NCI-H1930 (cell line): ENCODE data around the gene RAB11FIP5.
A peak's percentile ranks its signal among the peaks of the same experiment; 100 is the strongest.
"Not testable (repeated sequence)": the region's sequence is repeated elsewhere in the genome, so short reads cannot be mapped to it uniquely, and the experiment has no call there.

Source experiments
- DNase-seq, 2 experiments: peaks; one replicate each; lab custom pipeline; 2025; lab: John Stamatoyannopoulos, UW

Gene RAB11FIP5, protein sequence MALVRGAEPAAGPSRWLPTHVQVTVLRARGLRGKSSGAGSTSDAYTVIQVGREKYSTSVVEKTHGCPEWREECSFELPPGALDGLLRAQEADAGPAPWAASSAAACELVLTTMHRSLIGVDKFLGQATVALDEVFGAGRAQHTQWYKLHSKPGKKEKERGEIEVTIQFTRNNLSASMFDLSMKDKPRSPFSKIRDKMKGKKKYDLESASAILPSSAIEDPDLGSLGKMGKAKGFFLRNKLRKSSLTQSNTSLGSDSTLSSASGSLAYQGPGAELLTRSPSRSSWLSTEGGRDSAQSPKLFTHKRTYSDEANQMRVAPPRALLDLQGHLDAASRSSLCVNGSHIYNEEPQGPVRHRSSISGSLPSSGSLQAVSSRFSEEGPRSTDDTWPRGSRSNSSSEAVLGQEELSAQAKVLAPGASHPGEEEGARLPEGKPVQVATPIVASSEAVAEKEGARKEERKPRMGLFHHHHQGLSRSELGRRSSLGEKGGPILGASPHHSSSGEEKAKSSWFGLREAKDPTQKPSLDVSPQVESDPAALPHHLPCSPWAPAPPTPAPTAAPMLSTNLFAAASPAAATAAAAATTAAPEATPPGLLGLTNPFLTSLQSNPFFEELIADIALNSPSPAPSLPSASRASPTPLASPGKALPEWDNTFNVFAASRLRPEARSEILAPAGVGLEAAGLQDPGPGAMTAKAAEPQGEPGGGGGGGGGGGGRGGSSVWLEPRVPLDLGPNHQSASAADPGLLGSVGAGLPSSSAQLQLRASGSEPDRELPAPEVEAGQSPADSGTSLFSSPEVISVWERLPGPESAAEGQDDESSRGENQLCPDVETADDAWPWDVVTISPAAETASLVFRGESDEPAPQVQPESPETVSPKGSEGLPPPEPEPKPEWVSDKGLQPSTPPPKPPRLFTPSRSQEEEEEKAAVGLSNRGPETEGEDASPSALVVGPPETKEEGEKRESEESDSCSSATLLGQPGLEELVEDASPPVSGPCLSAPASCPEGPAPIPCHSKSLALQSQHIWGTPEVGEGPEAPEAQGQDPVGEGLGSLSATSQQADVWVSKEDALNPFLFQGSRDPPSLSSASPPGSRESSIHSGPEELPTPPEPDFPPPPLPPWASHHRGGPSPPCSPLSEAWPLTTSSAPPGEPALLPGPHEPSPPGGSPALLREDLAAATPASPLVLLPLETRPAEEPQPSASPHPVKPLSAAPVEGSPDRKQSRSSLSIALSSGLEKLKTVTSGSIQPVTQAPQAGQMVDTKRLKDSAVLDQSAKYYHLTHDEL (N-terminal part only)

DNA sequence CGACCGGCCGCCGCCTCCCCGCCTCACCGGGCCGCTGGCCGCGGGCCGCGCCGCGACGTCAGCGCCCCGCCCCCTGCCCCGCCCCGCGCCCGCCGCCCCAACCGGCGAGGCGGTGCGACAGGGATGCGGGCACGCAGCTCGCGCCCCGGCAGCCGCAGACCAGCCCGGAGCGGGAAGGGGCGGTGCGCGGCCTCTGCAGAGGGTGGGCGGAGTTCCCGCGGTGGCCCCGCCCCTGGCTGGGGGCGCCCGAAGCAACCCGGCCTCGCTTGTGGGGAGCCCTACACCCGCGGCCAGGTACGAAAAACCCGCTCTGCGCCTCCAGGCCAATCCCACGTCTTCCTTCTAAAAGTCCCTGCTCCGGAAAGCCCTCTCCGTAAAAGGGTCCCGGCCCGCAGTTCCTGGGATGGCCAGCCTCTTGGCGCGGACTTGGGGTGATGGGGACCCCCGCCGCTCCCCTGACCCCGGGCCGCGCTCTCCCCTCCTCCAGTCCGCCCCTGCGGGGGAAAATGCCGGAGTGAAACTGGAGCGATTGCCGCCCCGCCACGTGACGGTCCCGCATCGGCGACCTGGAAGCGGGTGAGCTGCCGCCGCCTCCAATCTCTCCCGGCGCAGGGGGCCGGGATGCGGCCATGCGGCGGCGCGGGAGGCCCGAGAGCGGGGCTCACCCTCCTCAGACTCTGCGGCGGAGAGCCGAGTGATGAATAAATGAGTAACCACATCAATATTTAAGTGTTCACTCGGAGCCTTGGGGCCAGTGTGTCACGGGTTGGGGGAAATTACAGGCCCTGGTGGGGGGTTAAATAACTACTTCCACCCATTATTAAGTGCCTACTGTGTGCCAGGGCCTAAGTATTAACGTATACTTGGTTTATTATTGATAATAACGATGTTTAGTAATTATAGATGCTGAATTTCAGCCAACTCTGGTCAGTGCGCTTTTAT is at the start of gene RAB11FIP5:
Gene RAB11FIP5, minus strand, starts transcription at position 36 of the 942 bp plus-strand sequence. CDS start 171 bp downstream, outside the sequence.
- DNase-seq = peak; percentile 68 to 75

DNA sequence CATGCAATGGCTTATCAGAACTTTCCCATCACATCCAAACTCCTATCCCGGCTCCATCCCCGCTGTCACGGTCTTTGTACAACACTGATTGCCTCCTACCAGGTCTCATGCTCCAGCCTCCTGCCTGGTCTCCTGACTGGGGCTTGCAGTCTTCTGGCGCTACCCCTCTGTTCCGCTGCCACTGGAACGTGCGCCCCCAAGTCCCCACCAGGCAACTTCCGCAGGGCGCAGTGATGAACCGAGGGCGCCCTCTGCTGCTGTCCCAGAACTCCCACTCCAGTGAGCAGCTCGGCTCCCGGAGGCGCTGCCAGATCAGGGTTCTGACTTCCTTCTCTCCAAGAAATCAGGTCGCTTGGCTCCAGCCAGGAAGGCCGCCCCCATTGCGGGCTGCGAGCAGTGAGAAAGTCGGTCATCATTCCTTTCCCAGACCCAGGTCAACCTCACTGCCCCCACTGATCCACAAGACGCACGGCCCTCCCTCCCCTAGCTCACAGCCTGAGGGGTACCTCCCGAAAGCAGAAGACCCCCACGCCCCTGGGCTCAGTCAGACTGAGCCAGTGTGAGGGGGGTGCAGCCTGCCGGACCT is 43.9 kb upstream of the RAB11FIP5 start:
- DNase-seq = peak in 1 of 2 experiments; percentile 14

DNA sequence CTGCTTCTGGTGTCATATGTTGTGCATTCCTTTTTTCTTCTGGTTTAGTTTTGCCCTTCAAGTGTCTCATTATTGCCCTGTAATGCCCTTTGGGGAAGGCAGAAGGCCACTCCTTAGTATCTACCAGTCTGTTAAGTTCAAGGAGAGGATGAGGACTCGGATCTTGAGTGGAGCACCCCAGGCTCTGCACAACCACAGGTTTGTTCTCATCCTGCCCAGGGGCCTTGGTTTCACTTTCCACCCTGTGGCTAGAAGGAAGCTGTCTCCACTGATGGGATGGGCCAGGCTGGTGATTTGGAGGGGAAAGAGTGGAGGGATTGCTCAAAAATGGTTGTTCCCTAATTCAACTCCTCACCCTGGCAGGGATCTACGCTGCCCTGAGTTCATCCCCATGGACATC is 30.2 kb upstream of the RAB11FIP5 start:
- no peak for DNase-seq

DNA sequence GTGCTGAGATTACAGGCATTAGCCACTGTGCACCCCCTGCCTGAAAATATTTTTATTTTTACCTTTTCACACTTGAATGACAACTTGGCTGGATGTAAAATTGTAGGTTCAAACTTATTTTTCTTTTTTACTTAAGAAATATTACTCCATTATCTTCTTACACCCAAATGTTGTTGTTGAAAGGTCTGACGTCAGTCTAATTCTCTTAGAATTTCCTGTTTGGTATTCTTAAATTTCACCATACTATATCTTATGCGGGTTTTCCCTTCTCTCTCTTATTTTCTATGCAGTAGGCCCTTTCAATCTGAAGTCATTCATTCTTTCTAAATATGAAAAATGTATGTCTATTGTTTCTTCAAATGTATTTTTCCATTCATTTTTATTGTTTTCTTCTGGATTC is 29.1 kb upstream of the RAB11FIP5 start:
- DNase-seq = no peak

DNA sequence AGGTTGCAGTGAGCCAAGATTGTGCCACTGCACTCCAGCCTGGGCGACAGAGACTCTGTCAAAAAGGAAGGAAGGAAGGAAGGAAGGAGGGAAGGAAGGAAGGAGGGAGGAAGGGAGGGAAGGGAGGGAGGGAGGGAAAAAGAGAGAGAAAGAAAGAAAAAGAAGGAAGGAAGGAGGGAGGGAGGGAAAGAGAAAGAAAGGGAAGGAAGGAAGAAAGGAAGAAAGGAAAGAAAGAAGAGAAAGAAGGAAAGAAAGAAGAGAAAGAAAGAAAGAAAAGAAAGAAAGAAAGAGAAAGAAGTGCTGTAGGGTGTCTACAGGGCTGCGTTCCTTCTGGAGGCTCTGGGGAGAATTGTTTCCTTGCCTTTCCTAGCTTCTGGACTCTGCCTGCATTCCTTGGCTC is 22.5 kb upstream of the RAB11FIP5 start:
- no peak for DNase-seq

DNA sequence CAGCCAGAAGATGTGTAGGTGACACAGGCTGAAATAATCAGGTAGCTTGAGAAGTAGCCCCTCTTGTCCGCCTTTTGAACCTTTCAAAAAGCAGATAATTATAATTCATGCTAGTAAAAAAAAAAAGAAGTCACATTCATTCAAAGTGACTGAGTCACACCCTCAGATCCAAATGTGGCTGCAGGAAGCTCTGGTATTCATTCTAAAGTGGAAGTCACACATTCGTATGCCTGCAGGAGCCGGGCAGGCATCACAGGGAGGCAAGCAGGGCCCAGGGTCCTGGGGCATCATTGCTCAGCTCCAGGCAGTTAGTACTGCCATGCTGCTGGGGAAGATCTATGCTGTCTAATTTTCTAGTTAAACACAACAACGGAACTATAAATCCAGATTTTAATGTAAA is 21.7 kb upstream of the RAB11FIP5 start:
- DNase-seq = no peak

DNA sequence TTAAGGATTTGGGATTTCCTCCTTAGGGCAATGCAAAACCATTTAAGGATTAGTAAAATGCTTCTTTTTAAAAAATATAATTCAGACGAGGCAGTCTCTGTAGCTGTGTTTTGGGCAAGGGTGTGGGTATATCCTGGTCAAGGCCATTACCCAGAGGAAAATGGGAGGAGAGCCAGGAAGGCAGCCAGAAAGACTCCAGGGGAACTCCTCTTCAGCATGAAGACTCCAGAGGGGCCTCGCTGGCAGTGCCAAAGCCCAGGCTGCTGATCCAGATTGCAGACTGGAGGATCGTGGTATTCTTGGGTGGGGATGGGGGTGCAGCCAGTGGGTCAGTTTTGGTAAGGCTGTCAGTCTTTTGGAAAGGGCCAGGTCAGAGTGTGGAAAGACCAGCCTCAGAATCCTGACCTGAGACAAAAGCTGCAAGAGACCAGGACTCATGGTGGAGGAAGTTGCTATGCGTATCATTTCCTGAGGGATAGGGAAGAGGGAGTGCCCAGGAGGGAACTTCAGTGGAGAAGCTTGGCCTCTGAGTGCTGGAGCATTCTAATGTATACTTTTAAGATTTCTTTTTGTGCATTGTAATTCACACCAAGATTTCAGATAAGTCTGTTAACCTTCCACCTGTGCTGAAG is 20.9 kb upstream of the RAB11FIP5 start:
- no peak for DNase-seq

DNA sequence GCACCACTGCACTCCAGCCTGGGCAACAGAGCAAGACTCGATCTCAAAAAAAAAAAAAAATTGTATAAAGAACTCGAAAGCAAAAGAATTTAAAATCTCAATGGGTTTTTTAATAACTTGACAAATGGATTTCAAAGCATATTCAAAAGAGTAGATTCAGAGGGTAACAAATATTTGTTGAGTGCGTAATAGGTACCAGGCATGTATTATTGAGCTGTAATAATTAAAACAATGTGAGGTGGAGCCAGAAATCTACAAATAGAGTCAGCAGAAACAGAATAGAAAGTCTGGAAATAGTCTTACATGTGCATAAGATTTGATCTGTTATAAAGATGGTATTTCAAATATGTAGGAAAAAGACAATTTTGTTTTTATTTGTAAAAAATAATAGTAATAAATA is 19.1 kb upstream of the RAB11FIP5 start:
- no peak for DNase-seq

DNA sequence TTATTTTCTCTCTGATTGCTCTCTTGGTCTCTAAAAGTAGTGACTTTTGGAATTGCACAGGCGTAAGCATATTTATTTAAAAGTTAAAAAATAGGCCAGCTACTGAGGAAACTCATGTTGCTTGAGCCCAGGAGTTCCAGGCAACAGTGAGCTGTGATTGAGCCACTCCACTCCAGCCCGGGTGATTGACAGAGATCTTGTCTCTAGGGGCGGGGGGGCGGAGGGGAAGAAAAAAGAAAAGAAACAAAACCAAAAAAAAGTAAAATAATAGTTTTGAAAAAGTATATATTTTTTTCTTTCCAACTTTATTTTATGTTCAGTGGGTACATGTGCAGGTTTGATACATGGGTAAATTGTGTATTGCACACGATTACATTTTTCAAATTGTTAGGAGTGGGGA is 18.0 kb upstream of the RAB11FIP5 start:
- DNase-seq = no peak

DNA sequence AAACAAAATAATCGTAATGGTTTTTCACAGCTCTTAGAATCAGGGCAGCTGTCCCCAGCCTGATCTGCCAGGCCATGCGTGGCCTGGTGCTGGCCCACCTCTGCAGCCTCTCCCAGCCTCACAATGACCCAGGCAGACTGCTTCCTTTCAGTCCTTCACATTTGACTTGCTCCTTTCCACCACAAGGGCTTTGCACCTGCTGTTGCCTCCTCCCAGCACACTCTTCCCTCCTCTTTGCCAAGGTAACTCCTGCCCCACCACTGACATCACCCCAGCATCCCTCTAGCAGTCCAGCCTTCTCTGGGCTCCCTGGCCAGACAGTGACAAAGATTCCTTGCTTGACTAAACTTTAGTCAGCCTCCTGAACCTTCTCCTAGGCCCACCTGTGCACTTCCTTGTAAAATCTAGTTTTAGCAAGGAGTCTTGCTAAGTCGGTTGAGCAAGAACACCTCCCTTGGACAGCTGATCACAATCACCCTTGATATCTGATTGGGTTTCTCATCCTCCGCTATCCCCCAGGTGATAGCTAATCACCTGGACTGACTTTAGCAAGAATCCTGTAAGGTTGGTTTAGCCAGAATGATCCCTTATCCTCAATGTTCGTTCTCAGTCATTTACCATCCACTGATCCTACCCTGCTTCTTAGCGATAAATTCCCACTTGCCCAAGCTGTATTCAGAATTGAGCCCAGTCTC is 16.2 kb upstream of the RAB11FIP5 start:
- no peak for DNase-seq

DNA sequence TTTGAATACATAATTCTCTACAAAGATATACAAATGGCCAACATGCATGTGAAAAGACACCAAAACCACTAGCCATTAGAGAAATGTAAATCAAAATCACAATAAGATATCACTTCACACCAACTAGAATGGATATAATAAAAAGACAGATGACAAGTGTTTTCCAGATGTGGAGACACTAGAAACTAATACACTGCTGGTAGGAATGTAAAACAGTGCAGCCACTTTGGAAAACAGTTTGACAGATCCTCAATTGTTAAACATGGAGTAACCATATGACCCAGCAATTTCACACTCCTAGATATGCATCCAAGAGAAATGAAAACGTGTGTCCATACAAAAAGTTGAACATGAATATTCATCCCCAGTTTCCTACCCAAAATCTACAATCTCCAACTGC is 9.8 kb upstream of the RAB11FIP5 start:
- DNase-seq = no peak

DNA sequence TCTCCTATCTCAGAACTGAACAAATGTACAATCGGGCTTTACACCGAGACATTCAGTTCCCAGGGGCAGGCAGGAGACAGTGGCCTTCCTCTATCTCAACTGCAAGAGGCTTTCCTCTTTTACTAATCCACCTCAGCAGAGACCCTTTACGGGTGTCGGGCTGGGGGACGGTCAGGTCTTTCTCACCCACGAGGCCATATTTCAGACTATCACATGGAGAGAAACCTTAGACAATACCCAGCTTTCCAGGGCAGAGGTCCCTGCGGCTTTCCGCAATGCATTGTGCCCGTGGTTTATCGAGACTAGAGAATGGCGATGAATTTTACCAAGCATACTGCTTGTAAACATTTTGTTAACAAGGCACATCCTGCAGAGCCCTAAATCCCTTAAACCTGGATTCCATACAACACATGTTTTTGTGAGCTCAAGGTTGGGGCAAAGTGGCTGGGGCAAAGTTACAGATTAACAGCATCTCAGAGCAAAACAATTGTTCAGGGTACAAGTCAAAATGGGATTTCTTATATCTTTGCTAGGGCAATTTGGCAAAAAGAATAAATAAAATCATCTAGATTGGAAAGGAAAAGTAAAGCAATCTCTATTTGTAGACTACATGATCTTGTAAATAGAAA is 7.0 kb upstream of the RAB11FIP5 start:
- not testable (repeated sequence) for DNase-seq

DNA sequence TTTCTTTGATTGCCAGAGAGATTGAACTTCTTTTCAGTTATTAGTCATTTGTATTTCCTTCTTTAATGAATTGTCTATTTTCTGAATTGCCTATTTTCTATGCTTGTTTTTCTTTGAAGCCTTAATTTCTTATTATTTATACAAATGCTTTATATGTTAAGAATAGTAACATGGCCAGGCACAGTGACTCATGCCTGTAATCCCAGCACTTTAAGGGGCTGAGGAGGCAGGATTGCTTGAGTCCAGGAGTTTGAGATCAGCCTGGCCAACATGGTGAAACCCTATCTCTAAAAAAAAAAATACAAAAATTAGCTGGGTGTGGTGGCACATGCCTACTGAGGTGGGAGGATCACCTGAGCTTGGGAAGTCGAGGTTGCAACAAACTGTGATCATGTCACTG is 4.7 kb upstream of the RAB11FIP5 start:
- no peak for DNase-seq

DNA sequence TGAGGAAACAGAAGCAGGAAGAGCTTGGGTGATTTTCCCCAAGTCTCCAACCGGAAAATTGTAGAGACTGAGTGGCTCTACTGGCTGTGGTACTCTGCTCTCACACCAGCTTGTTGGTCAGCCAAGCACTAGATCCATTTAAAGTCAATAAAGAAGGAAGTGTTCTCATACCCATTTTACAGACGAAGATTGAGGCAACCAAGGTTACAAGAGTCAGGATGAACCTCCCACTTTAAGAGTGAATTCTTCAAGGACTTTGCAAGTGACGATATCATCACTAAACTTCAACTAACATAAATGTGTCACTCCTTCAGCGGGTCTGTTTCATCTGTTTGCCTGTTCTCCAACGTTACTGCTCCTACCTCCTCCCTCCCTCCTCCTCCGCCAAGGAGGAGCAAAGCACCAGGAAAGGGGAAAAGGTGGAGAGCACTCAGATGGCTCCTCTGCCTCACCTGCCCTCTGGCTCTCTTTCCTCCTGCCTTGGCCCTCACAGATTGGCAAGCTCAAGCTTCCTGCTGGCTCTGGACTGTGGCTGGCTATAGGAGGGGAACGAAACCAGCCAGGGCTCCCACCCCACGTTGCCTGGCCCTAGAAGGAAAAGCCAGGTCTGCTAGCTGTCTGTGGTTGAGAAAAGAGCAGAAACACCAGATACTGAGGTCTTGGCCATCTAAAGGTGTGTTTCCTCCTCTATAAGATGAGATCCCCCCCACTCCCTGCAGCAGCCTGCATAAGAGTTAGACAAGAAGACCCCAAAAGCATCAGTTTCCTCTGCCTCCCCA is 3.6 kb upstream of the RAB11FIP5 start:
- no peak for DNase-seq

DNA sequence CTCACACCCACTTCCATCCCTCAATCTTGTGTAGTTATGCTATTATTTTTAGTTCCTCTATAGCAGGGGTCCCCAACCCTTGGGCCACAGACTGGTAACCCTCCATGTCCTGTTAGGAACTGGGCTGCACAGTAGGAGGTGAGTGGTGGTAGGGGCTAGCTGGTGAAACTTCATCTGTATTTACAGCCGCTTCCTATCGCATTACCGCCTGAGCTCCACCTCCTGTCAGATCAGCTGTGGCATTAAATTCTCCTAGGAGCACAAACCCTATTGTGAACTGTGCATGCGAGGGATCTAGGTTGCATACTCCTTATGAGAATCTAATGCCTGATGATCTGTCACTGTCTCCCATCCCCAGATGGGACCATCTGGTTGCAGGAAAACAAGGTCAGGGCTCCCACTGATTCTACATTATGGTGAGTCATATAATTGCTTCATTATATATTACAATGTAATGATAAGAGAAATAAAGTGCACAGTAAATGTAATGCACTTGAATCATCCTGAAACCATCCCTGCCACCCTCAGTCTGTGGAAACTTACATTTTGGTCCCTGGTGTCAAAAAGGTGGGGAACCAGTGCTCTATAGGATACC is 1.6 kb upstream of the RAB11FIP5 start:
- DNase-seq = no peak

DNA sequence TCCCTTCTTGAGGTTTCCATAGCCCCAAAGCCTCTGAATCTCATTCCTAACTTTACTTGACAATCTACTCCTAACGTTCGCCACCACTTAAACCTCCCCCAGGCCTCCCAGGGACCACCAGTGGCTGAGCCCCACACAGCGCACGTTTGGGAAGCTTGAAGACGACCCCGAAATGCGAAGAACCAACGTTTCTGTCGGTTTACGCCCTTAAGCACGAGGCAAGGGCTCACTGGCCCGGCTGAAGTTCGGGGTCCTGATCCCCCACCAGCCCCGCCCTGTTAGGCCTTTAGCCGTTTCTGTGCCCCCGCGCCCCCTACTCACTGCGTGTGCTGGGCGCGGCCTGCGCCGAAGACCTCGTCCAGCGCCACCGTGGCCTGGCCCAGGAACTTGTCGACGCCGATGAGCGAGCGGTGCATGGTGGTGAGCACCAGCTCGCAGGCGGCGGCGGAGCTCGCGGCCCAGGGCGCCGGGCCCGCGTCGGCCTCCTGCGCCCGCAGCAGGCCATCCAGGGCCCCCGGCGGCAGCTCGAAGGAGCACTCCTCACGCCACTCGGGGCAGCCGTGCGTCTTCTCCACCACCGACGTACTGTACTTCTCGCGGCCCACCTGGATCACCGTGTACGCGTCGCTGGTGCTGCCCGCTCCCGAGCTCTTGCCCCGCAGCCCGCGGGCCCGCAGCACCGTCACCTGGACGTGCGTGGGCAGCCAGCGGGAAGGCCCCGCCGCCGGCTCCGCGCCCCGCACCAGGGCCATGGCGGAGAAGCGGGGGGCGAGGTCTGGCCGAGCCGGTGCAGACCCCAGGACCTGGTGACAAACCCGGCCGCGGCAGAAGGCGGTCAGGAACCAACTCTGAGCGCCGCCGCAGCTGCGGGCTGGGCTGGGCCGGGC is 479 bp downstream of the RAB11FIP5 start:
- DNase-seq = peak in 1 of 2 experiments; percentile 31
